Panc1 (cell line): ENCODE measurements around the gene CA9. TPM values are rescaled to one million over a fixed set of nuclear protein-coding genes. Genes with fewer than 3 reads are reported as not detected.

Source experiments
- ATAC-seq: fragments of 200-7000 bp; cut with Tn5 transposase; 2 replicates; pipeline ENCODE4 v1.9.1; 2020; ENCODE audit warnings: mild to moderate bottlenecking, moderate library complexity
- BruUV-seq: library from RNA; stranded (reverse); fragments of 400-500 nt; replicated peaks from 2 replicates; lab custom pipeline; 2021; lab: Mats Ljungman, UMichigan
- CTCF ChIA-PET: fragments of 300-600 bp; sonication (Branson Sonifier 250); formaldehyde crosslinking; loops from one replicate; lab custom pipeline; 2022; ENCODE audit warnings: antibody characterized with exemption; lab: Charles Lee
- POLR2A ChIA-PET: fragments of 300-600 bp; sonication (Branson Sonifier 250); formaldehyde crosslinking; loops from one replicate; lab custom pipeline; 2022; ENCODE audit warnings: antibody characterized with exemption; lab: Charles Lee
- DNase-seq: peaks from one replicate; pipeline ENCODE4 v3.0.0-alpha.2; 2010; ENCODE audit warnings: low read depth, low spot score
- H3K27ac ChIP-seq: 2 replicates; pipeline ENCODE4 v1.5.1; 2011; ENCODE audit warnings: mild to moderate bottlenecking, low read length, inconsistent platforms
- H3K27me3 ChIP-seq: fragments of 200-500 bp; sonication (Bioruptor generic); 2 replicates; pipeline ENCODE4 v1.6.0; 2014; ENCODE audit warnings: low read length, inconsistent platforms; ENCODE audit not compliant: control insufficient read depth, insufficient read depth
- H3K36me3 ChIP-seq: fragments of 200-500 bp; sonication (Bioruptor generic); 2 replicates; pipeline ENCODE4 v1.5.1; 2014; ENCODE audit warnings: inconsistent platforms, mild to moderate bottlenecking, low read length, moderate library complexity; ENCODE audit not compliant: control insufficient read depth, insufficient read depth
- H3K4me1 ChIP-seq: 2 replicates; pipeline ENCODE4 v1.5.1; 2011; ENCODE audit warnings: inconsistent platforms, mild to moderate bottlenecking, low read length, moderate library complexity; ENCODE audit not compliant: control insufficient read depth, insufficient read depth
- H3K4me3 ChIP-seq, 2 experiments: 2 replicates each; pipeline ENCODE4 v1.5.1; 2011 to 2012; ENCODE audit warnings: low read depth in 2 of 2, low read length in 2 of 2, mild to moderate bottlenecking in 2 of 2, inconsistent platforms in 1 of 2, moderate library complexity in 1 of 2
- H3K9me3 ChIP-seq: fragments of 200-500 bp; sonication (Bioruptor generic); 2 replicates; pipeline ENCODE4 v1.5.1; 2014; ENCODE audit warnings: low read depth, mild to moderate bottlenecking, inconsistent platforms, low read length, moderate library complexity; ENCODE audit not compliant: control insufficient read depth, insufficient read depth
- POLR2AphosphoS5 ChIP-seq: IDR thresholded peaks from 2 replicates; pipeline ENCODE4 v1.6.1; 2012; ENCODE audit warnings: mild to moderate bottlenecking, low read depth, low read length, moderate library complexity
- SIN3A ChIP-seq: IDR thresholded peaks from 2 replicates; pipeline ENCODE4 v1.6.1; 2012; ENCODE audit warnings: low read depth, mild to moderate bottlenecking, low read length, moderate library complexity, borderline replicate concordance; ENCODE audit not compliant: insufficient read depth
- TCF7L2 ChIP-seq: IDR thresholded peaks from 2 replicates; pipeline ENCODE4 v1.6.1; 2011; ENCODE audit warnings: mild to moderate bottlenecking, low read depth, low read length, inconsistent platforms
- in situ Hi-C: cut with HindIII; loops from 2 replicates; pipeline ENCODE4 v1.10.0; 2016; ENCODE audit warnings: low sequenced_read_pairs, low pct_unique_long_range_greater_than_20kb
- intact Hi-C: fragments of 100-400 bp; cut with micrococcal nuclease; formaldehyde crosslinking; loops from one replicate; pipeline ENCODE4 v1.10.0; 2022; ENCODE audit not compliant: unreplicated experiment
- total RNA-seq: library from RNA; stranded (reverse); gene quantifications from one replicate; pipeline ENCODE4 v1.2.1, GENCODE V29; 2021; ENCODE audit not compliant: unreplicated experiment
- TF ChIP-seq, protein P1 (sequence below), 2 experiments: IDR thresholded peaks; 2 replicates each; pipeline ENCODE4 v1.6.1; 2011 to 2012; ENCODE audit warnings: low read depth in 2 of 2, control low read depth in 1 of 2, low read length in 1 of 2, mild to moderate bottlenecking in 1 of 2, moderate library complexity in 1 of 2; ENCODE audit not compliant: insufficient read depth in 1 of 2
- TF ChIP-seq, protein P2 (sequence below): fragments of 450-650 bp; IDR thresholded peaks from 2 replicates; pipeline ENCODE4 v1.5.1; 2017; ENCODE audit warnings: mild to moderate bottlenecking

The CA9 gene
- total RNA-seq, 1 experiment from 2014 or later = 0.31 TPM

DNA sequence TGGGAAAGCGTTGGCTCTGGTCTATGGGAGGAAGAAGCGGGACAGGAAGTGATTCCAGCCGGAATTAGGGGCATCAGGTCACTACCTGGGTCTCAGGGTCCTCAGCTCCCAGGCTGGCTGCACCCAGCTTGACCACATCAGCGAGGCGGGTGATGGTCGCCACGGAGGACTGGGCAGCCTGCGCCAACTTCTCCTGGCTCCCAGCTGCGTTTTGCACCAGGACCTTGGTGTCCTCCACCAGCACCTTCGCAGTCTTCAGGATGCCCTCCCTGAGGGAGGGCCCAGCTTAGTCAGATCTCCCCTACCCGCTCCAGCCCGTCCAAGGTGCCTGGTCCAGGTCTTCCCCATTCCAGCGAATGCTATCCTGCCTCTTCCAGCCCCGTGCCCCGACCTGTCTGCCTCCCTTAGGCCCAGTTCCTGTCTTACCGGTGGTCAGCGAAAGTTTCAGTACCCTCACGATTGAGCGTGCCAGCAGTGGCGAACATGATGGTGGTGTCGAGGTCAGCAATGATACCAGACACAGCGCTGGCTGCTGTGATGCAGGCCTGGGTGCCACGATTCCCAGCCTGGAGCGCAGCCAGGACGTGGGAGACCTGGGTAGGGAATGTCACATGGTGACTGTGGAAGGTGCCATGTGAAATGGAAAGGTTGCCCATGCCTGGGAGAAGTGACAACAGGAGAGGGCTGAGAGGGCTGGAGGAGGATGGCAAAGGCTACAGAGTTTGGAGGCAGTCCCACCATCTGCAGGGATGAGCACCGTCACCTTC is 30.4 kb downstream of the CA9 start:
- BruUV-seq = TSS peak; percentile 59
- TF ChIP-seq SIN3A (no peak), POLR2AphosphoS5 (no peak), TCF7L2 (no peak)
- TF ChIP-seq, protein P1, sequence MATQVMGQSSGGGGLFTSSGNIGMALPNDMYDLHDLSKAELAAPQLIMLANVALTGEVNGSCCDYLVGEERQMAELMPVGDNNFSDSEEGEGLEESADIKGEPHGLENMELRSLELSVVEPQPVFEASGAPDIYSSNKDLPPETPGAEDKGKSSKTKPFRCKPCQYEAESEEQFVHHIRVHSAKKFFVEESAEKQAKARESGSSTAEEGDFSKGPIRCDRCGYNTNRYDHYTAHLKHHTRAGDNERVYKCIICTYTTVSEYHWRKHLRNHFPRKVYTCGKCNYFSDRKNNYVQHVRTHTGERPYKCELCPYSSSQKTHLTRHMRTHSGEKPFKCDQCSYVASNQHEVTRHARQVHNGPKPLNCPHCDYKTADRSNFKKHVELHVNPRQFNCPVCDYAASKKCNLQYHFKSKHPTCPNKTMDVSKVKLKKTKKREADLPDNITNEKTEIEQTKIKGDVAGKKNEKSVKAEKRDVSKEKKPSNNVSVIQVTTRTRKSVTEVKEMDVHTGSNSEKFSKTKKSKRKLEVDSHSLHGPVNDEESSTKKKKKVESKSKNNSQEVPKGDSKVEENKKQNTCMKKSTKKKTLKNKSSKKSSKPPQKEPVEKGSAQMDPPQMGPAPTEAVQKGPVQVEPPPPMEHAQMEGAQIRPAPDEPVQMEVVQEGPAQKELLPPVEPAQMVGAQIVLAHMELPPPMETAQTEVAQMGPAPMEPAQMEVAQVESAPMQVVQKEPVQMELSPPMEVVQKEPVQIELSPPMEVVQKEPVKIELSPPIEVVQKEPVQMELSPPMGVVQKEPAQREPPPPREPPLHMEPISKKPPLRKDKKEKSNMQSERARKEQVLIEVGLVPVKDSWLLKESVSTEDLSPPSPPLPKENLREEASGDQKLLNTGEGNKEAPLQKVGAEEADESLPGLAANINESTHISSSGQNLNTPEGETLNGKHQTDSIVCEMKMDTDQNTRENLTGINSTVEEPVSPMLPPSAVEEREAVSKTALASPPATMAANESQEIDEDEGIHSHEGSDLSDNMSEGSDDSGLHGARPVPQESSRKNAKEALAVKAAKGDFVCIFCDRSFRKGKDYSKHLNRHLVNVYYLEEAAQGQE (IDR thresholded peaks at IDR 0.05; ENCODE audit: insufficient read depth in 1 of 2, low read depth in 2 of 2, low read length in 1 of 2) = no peak
- TF ChIP-seq, protein P2, sequence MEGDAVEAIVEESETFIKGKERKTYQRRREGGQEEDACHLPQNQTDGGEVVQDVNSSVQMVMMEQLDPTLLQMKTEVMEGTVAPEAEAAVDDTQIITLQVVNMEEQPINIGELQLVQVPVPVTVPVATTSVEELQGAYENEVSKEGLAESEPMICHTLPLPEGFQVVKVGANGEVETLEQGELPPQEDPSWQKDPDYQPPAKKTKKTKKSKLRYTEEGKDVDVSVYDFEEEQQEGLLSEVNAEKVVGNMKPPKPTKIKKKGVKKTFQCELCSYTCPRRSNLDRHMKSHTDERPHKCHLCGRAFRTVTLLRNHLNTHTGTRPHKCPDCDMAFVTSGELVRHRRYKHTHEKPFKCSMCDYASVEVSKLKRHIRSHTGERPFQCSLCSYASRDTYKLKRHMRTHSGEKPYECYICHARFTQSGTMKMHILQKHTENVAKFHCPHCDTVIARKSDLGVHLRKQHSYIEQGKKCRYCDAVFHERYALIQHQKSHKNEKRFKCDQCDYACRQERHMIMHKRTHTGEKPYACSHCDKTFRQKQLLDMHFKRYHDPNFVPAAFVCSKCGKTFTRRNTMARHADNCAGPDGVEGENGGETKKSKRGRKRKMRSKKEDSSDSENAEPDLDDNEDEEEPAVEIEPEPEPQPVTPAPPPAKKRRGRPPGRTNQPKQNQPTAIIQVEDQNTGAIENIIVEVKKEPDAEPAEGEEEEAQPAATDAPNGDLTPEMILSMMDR = no peak
- ATAC-seq = no peak
- no peaks in the 10 kb centered on the region for H3K27me3 ChIP-seq
- H3K36me3 ChIP-seq = peaks cover 47% of the 10 kb centered on the region
- no peak for DNase-seq
- POLR2A ChIA-PET = no interaction called here
- CTCF ChIA-PET = interaction anchor here (1.6 kb wide), 1 partner anchor 8 kb away, joined by 17 read pairs; no protein-coding TSS in a partner anchor
- intact Hi-C loops = no loop called here
- in situ Hi-C loops = no loop called here
- H3K9me3 ChIP-seq = no peaks in the 10 kb centered on the region
- no peak overlapping the region for H3K27ac ChIP-seq
- no peak overlapping the region for H3K4me3 ChIP-seq
- no peaks in the 10 kb centered on the region for H3K4me1 ChIP-seq

DNA sequence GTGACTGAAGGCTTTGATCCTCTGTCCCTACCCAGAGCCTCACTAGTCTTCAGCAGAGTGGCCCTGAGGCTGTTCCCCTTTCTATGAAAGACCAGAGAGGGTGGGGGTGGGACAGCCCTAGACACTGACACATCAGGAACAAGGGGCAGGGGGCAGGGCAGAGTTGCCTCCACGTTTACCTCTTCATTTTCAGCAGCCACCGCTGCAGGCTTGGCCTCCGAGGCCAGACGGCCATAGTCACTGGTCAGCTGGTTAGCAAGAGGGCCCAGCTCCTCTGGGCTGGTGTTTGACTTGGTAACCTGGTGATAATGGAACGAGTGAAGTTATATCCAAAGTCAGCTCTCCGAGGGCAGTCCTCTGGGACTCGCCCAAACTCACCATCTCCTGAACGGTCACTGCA is 31.6 kb downstream of the CA9 start:
- Histone ChIP-seq H3K27me3 (no peaks in the 10 kb centered on the region), H3K9me3 (no peaks in the 10 kb centered on the region), H3K36me3 (peaks cover 41% of the 10 kb centered on the region), H3K4me1 (no peaks in the 10 kb centered on the region), H3K4me3 (no peak overlapping the region), H3K27ac (no peak overlapping the region)
- POLR2A ChIA-PET = interaction anchor here (0.6 kb wide), 1 partner anchor 15 kb away, joined by 8 read pairs; no protein-coding TSS in a partner anchor
- CTCF ChIA-PET = interaction anchor here (0.6 to 1.6 kb wide), 2 partner anchors 9 to 58 kb away, joined by 5 to 17 read pairs; no protein-coding TSS in a partner anchor
- in situ Hi-C loops (no loop called here), intact Hi-C loops (loop anchor here (5.0 kb wide), 1 partner anchor 48 kb away; the partner anchor contains the start of genes CCDC107 and RMRP)
- TF ChIP-seq, protein P2 = no peak
- no peak for TF ChIP-seq POLR2AphosphoS5
- TF ChIP-seq, protein P1 (IDR thresholded peaks at IDR 0.05; ENCODE audit: insufficient read depth in 1 of 2, low read depth in 2 of 2, low read length in 1 of 2) = no peak
- no peak for TF ChIP-seq TCF7L2
- TF ChIP-seq SIN3A = no peak
- no peak for DNase-seq
- no peak for ATAC-seq
- no TSS peak for BruUV-seq
